Astrocyte of the hippocampus (primary cell): ENCODE measurements around the gene ACER1.
"Not testable (repeated sequence)": the region's sequence is repeated elsewhere in the genome, so short reads cannot be mapped to it uniquely, and the experiment has no call there.

Experiments
- DNase-seq: peaks from one replicate; pipeline ENCODE4 v3.0.0; 2011; ENCODE audit warnings: low read depth, low spot score

The ACER1 gene

DNA sequence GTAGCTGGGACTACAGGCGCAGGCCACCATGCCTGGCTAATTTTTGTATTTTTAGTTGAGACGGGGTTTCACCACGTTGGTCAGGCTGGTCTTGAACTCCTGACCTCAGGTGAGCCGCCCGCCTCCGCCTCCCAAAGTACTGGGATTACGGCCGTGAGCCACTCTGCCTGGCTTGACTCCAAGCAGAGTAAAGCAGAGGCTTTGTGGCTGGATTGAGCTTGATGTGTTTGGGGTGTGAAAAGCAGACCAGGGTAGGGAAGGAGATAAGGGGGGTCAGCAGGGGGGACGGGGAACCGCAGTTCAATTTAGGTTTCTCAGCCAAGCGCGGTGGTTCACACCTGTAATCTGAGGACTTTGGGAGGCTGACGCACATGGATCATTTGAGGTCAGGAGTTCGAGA lies 23.8 kb upstream of the ACER1 start:
- DNase-seq, result no peak

DNA sequence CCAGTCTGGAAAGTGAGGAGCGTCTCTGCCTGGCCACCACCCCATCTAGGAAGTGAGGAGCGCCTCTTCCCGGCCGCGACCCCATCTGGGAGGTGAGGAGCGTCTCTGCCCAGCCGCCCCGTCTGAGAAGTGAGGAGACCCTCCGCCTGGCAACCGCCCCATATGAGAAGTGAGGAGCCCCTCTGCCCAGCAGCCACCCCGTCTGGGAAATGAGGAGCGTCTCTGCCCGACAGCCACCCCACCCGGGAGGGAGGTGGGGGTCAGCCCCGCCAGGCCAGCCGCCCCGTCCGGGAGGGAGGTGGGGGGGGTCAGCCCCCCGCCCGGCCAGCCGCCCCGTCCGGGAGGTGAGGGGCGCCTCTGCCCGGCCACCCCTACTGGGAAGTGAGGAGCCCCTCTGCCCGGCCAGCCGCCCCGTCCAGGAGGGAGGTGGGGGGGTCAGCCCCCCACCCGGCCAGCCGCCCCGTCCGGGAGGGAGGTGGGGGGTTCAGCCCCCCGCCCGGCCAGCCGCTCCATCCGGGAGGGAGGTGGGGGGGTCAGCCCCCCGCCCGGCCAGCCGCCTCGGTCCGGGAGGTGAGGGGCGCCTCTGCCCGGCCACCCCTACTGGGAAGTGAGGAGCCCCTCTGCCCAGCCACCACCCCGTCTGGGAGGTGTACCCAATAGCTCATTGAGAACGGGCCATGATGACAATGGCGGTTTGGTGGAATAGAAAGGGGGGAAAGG lies 22.1 kb upstream of the ACER1 start:
- not testable (repeated sequence) for DNase-seq

DNA sequence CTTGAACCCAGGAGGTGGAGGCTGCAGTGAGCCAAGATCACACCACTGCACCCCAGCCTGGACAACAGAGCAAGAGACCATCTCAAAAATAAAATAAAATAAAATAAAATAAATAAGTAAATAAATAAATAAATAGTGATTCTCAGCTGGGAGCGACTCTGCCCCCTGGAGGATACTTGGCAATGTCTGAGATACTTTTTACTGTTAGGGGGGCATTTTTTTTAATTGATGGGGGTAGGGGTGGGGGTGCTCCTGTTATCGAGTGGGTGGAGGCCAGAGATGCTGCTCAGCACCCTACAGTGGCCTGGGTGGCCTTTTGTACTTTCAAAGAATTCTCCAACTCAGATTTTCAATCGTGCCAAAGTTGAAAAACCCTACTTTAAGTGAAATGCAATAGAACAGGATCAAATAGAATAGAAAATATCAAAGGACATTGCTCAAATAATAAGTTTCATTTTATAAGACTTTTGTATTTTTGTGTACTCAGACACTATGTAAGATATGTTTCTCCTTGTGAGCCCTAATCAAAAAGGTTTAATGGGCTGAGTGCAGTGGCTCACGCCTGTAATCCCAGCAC lies 20.8 kb upstream of the ACER1 start:
- DNase-seq, result peak; percentile 32

DNA sequence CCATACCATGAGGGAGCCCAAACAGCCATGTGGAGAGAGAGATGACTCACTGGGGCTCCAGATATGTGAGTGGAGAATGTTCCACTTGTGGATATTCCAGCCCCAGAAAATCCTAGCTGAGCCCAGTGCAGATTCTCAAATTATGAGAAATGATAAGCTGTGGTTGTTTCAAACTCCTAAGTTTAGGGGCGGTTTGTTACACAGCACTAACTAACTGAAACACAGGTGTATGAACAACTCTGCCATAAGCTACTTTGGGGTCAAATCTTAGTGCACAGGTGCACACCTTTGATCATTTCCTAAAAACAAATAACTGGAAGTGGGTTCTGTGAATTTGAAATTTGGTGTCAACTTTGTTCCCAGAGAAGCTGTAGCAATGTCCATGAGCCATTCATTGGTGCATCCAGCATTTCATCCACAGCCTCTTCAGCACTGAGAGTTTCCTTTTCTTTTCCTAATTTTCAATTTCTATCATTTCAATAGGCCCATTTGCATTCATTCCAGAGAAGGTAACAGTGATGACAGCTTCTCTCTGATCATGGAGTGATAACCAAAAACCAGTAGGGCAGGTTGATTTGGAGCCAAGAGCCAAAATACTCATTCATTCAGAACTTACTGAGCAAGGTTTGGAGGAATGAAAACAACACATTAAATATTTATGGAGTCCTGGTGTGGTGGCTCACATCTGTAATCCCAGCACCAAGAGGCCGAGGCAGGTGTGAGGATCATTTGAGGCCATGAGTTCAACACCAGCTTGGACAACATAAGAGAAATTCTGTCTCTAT lies 19.2 kb upstream of the ACER1 start:
- no peak for DNase-seq

DNA sequence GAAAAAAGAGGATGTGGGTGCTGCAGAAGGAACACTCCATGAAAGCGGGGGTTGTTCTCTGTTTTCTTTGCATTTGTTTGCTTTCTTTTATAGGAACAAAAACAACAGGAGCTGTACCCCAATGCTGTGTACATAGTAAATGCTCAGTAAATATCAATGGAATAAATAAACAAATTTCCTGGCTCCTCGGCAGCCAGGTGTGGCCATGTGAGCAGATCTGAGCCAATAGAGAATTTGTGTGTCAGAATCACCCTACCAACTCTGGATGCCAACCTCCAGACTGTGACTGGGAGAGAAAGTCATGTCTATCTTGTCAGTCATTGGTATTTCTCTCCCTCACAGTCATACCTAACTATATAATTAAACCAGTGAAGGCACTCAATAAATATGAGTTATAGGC lies 17.3 kb upstream of the ACER1 start:
- DNase-seq, result no peak

DNA sequence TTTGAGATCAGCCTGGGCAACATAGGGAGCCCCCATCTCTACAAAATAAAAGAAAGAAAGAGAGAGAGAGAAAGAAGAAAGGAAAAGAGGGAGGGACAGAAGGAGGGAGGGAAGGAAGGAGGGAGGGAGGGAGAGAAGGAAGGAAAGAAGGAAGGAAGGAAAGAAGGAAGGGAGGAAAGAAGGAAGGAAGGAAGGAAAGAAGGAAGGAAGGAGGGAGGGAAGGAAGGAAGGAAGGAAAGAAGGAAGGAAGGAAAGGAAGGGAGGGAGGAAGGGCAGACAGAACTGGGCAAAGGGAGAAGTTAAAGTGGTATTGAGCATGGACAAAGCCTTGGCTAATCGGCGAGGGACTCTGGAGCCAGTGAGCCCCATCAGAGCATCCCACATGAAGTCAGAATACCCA lies 15.9 kb upstream of the ACER1 start:
- not testable (repeated sequence) for DNase-seq

DNA sequence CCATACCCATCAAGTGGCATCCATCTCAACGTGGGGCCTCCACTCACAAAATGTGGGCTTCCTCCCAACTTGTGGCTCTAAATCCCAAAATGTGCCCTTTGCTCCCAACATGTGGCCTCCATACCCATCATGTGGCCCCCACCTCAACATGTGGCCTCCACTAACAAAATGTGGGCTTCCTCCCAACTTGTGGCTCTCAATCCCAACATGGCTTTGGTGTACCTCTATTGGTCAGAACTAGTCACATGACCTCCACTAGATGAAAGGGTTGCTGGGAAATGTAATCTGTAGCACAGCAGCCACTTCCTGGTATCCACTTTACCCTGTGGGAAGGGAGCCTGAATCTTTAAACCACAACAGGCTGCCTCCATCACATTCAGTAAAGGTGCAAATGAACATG lies 10.1 kb upstream of the ACER1 start:
- DNase-seq, result no peak

DNA sequence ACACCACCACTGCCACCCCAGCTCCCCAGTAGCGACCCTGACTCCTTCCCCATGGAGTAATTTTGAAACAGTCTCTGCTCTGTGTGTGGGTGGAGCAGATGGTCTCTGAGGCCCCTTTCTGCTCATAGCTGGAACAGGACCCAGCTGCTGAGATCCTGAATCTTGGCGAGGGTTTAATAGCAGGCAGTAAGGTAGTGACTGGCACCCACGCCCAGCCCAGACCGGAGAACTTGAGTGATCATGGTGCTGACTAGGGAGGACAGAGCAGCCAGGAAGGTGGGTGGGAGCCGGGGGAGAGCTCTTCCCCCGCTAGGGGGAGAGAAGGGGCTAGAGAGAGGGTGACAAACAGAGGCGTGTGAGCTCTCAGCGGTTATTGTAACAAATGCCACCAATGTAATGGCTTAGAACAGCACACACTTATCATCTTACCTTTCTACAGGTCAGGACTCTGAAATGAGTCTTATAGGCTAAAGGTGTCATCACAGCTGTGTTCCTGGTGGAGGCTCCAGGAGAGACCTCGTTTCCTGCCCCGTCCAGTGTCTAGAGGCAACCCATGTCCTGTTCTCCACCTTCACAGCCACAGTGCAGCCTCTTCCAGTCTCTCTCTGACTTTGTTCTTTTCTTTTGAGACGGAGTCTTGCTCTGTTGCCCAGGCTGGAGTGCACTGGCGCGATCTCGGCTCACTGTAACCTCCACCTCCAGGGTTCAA lies 7.2 kb upstream of the ACER1 start:
- DNase-seq, result no peak

DNA sequence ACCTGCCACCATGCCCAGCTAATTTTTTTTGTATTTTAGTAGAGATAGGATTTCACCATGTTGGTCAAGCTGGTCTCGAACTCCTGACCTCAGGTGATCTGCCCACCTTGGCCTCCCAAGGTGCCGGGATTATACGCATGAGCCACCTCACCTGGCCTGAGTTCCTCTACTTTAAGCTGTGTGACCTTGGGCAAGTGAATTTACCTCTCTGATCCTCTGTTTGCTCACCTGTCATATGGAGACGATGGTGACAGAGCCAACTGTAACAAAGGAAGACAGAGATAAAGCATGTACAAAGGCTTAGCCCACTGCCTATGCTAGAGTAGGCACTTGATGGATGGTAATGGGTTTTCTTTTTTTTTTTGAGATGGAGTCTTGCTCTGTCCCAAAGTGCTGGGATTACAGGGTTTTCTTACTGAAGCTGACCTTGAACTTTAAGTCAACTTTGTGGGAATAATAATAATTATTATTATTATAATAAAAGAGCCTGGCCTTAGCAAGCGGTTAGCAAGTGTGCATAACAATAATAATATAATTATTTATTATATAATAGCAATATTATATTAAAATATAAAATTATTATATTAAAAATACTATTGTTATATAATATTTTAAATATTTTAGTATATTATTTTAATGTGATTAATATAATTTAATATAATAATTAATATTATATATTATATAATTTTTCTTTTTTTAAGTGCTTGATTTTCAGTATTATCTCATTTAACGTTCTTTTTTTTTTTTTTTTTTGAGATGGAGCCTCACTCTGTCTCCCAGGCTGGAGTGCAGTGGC lies 1.3 kb upstream of the ACER1 start:
- no peak for DNase-seq

DNA sequence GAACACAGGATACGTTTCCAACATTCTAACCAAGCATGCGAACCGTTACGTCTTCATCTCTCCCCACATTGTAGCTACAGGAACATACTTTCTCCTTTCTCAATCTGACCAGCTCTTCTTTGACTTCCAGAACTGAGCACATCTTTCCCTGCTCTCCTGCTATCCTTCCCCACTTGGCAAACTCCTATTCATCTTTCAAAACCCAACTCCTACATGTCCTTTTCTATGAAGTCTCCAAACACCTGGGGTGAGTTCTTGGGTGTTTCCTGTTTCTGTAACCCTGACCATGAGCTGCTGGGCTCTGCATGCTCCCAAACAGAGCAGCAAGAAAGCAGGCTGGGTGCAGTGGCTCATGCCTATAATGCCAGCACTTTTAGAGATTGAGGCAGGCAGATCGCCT lies 6.6 kb downstream of the ACER1 start:
- DNase-seq, result no peak

DNA sequence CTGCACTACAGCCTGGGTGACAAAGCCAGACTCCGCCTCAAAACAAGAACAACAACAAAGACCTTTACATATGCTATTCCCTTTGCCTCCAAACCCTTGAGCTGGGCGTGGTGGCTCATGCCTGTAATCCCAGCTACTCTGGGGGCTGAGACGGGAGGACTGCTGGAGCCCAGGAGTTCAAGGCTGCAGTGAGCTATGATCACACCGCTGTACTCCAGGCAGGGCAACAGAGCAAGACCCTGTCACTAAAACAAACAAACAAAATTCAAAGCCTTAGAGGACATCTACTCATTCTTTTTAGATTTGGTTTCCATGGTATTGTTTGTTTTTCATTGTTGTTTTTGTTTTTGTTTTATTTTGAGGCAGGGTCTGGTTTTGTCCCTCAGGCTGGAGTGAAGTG lies 7.8 kb downstream of the ACER1 start:
- DNase-seq, result no peak

DNA sequence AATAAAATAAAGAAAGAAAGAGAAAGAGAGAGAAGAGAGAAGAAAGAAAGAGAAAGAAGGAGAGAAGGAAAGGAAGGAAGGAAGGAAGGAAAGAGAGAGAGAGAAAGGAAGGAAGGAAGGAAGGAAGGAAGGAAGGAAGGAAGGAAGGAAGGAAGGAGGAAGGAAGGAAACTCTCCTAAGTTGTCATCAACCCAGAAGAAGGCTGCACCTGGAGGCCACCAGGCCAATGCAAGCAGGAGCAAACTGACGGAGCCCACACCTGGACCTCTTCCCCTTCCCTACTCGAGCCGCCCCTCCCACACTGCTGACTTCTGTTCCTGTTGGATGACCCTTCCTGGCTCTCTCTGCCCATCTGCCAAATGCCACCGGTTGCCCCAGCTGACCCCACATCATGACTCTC lies 8.7 kb downstream of the ACER1 start:
- no peak for DNase-seq

DNA sequence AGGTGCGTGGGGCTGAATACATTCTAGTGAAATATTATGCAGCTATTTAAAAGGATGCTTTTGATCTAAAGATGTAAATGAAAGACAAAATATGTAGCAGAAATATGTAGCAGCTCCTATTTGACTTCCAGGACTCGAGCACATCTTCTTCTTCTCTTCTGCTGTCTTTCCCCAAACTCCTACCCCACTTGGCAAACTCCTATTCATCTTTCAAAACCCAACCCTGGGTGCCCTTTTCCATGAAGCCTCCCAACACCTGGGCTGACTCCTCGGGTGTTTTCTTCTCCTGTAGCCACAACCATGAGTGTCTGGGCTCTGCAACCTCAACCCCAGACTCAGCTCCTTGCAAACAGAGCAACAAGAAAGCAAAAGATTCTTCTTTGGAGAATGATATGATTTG lies 11.1 kb downstream of the ACER1 start:
- DNase-seq, result no peak

DNA sequence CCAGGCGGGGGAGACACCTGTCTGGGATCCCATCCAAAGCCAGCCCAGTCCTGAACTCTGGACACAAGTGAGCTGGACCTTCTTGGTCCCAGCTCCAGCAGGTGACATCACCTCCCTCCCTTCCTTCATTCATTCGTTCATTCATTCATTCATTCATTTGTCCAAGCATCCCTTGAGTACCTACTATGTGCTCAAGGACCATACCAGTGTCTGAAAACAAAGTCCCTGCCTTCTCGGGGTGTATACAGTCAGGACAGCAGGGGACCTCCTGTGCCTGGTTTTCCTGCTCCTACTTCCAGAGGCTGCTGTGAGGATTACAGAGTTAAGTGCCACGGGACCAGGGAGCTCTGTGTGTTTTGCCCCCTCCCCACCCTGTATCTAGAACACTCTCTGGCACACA lies 14.0 kb downstream of the ACER1 start:
- DNase-seq, result no peak

DNA sequence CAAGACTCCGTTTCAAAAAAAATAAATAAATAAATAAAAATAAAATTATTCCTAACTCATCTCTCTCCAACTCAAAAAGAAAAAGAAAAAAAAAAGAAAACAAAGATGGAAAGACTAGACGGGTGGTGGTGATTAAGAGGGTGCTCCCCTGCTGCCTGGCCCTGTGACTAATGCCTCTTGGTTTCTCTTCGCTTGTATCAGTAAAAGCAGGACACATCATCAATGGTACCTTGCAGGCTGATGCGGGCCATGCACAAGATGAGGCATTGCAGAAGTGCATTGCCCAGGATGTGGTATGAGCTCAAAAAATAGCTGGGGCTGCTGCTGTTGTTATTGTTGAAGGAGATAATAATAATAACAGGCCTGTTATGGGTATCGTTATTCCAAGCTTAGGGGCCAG lies 14.6 kb downstream of the ACER1 start:
- peak; percentile 5 for DNase-seq

DNA sequence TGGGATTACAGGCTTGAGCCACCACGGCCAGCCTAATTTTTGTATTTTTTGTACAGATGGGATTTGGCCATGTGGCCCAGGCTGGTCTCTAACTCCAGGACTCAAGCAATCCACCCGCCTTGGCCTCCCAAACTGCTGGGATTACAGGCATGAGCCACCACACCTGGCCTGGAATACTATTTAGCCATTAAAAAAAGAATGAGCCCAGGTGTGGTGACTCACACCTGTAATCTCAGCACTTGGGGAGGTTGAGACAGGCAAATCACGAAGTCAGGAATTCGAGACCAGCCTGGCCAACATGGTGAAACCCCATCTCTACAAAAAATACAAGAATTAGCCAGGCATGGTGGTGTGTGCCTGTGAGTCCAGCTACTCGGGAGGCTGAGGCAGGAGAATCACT lies 17.8 kb downstream of the ACER1 start:
- not testable (repeated sequence) for DNase-seq

DNA sequence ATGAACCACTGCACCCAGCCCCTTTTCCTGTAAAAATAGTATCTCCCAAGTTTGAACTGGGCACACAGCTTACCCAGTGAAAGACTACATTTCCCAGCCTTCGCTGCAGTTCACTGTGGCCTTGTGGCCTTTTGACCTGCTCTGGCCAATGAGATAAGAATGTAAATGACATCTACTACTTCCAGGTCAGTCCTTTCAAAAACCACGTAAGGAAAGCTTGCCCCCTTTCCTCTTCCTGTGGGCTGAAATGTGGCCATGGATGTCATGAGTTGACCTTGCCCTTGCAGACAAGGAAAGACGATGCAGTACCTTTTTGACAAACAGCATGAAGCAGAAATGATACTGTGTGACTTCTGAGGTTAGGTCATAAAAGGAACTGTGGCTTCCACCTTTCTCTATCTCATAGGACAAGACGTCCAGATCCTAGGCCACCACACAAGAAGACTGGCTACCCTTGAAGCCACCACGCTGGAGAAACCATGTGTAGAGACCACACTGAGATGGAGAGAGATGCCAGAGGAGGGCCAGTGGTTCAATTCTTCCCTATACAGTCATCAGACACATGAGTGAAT lies 19.9 kb downstream of the ACER1 start:
- no peak for DNase-seq

DNA sequence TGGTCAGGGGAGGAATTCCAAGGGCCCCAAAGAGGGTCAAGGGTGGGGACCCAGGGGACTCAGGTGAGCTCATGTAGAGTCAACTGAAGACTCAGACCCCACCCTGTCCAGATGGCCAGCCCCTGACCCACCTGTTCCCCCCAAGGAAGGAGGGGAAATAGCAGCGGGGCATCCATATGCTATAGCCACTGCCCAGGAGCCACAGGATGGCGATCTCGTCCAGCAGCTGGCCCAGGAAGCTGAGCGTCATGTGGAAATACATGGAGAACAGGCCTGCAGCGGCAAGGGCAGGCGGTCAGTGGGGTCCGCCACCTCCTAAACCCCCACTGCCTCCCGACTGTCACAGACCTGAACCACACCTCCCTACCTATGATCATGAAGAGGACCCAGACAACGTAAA lies 21.4 kb downstream of the ACER1 start:
- DNase-seq, result no peak

DNA sequence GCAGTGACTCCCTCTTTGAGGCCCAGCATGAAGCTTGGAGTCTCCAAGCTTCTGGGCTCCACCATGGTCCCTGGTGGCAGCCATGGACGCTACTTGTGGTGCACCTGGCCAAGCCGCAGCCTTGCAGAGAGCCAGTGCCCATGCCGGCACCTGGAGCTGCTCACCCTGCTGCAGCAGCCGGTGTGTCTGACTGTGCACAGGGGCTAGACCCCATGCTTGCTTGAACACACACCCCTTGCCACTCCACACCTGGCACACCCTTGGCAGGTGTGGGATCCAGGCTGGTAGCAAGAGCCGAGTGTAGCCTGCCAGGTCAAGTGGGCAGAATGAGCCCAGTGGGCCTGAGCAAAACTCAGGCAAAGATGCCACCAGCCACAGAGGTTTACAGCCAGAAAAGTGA lies 35.0 kb downstream of the ACER1 start:
- DNase-seq, result no peak

DNA sequence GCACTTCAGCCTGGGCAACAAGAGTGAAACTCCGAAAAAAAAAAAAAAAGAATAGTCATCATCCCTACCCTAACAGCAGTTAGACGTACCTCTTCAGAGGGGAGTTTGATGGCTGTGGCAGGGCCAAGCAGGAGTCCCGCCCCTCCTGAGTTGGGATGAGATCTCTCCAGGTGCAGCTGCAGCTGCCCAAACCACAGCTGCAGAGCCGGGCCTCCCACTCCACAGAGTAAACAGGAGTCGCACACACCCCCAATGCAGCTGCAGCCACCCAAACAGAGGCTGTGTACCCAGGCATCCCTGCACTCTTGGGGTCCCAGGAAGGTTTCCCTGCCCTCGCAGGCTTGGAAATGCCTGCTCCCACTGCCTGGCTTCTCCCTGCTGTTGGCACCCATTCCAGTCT lies 36.2 kb downstream of the ACER1 start:
- DNase-seq, result no peak

DNA sequence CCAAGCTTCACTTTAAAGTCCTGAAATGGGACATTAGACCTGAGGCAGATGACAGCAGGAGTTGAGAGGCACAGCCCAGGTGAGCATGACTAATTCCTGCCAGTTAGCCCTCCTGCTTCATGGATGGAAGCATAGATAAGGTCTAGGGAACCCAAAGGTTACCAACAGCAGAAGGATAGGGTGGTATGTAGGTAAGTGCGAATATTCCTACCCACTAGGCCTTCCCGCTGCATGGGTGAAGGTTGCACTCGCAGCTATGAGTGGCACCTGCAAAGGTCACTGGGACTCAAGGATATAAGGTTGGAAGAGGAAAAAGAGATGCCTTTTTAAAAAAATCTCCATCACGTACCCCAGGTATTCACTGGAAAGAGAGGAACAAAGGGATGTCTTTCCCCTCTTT lies 41.4 kb downstream of the ACER1 start:
- no peak for DNase-seq
